ENCODE measurements around the gene NIPA2.

NIPA2 gene

DNA sequence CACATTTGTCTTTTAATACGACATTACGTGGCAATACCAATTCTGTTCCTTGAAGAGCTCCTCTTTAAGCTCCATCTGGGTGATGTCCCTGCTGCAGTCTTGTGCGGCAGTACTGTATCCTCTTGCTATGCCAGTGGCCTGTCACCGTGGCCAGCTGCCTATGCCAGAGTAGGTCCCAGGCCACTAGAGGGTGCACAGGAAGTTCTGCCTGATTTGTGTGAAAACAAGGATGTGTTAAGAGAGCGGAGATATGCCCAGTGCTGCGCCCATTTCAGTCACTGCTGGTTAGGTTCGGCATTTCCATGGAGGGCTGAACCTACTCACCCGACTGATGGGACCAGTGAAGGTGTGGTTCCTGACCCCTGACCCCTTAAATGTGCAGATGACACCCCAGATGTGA, 26.8 kb upstream of the NIPA2 start:
- DNase-seq (ENCODE audit: insufficient read length, low spot score) (no peak), FAIRE-seq (no peak)
- TF ChIP-seq, protein P1, sequence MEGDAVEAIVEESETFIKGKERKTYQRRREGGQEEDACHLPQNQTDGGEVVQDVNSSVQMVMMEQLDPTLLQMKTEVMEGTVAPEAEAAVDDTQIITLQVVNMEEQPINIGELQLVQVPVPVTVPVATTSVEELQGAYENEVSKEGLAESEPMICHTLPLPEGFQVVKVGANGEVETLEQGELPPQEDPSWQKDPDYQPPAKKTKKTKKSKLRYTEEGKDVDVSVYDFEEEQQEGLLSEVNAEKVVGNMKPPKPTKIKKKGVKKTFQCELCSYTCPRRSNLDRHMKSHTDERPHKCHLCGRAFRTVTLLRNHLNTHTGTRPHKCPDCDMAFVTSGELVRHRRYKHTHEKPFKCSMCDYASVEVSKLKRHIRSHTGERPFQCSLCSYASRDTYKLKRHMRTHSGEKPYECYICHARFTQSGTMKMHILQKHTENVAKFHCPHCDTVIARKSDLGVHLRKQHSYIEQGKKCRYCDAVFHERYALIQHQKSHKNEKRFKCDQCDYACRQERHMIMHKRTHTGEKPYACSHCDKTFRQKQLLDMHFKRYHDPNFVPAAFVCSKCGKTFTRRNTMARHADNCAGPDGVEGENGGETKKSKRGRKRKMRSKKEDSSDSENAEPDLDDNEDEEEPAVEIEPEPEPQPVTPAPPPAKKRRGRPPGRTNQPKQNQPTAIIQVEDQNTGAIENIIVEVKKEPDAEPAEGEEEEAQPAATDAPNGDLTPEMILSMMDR (IDR thresholded peaks at IDR 0.05; ENCODE audit: insufficient read depth, missing control alignments) = peak; percentile 51

GRCh38 chr15:22813844-22814243, 24.6 kb upstream of the NIPA2 start:
- FAIRE-seq (no peak), DNase-seq (ENCODE audit: insufficient read length, low spot score) (no peak)
- TF ChIP-seq, protein P1 (IDR thresholded peaks at IDR 0.05; ENCODE audit: insufficient read depth, missing control alignments) = no peak

DNA sequence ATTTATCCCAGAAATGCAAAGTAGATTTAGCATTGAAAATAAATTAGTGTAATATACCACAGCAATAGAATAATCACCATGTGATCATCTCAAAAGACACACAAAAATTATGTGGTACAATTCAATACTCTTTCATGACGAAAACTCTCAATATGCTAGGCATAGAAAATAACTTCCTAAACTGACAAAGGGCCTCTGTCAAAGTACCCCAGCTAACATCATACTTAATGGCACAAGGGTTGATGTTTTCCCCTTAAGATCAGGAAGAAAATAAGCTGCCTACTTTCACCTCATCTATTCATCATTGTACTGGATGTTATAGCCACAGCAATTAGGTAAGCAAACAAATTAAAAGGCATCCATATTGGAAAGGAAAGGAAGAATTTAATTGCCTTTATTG, 22.7 kb upstream of the NIPA2 start:
- FAIRE-seq (no peak), DNase-seq (ENCODE audit: insufficient read length, low spot score) (no peak)
- TF ChIP-seq, protein P1 (IDR thresholded peaks at IDR 0.05; ENCODE audit: insufficient read depth, missing control alignments) = no peak

- no peak for FAIRE-seq
- TF ChIP-seq, protein P1 (IDR thresholded peaks at IDR 0.05; ENCODE audit: insufficient read depth, missing control alignments) = no peak
Observed at GRCh38 chr15:22819651-22820050, 18.8 kb upstream of the NIPA2 start.

GRCh38 chr15:22823495-22824128, 14.9 kb upstream of the NIPA2 start:
- DNase-seq (ENCODE audit: insufficient read length, low spot score) (no peak), FAIRE-seq (no peak)
- TF ChIP-seq, protein P1 (IDR thresholded peaks at IDR 0.05; ENCODE audit: insufficient read depth, missing control alignments) = no peak

More at GRCh38 chr15:22819651-22820050, 18.8 kb upstream of the NIPA2 start:
- DNase-seq (ENCODE audit: insufficient read length, low spot score) = no peak

GRCh38 chr15:22827125-22827524, 11.3 kb upstream of the NIPA2 start:
- FAIRE-seq = no peak
- DNase-seq (ENCODE audit: insufficient read length, low spot score) = no peak
- TF ChIP-seq, protein P1 (IDR thresholded peaks at IDR 0.05; ENCODE audit: insufficient read depth, missing control alignments) = no peak

GRCh38 chr15:22831473-22831872, 7.0 kb upstream of the NIPA2 start:
- TF ChIP-seq, protein P1 (IDR thresholded peaks at IDR 0.05; ENCODE audit: insufficient read depth, missing control alignments) = no peak
- no peak for DNase-seq (ENCODE audit: insufficient read length, low spot score)
- no peak for FAIRE-seq

All from D721Med (cell line).